ENCODE data around the gene RSPH3.

The RSPH3 gene

GRCh38 chr6:158933079-158933595 lies 66.9 kb downstream of the RSPH3 start:
- DNase-seq (ENCODE audit: low spot score), result no peak

GRCh38 chr6:158928068-158928467 lies 71.9 kb downstream of the RSPH3 start:
- no peak for DNase-seq (ENCODE audit: low spot score)

- DNase-seq (ENCODE audit: low spot score), result no peak
These were observed 73.6 kb downstream of the RSPH3 start for GRCh38 chr6:158926414-158926813.

GRCh38 chr6:158924499-158925455 lies 75.2 kb downstream of the RSPH3 start:
- no peak for DNase-seq (ENCODE audit: low spot score)

GRCh38 chr6:158923805-158924498 lies 76.0 kb downstream of the RSPH3 start:
- peak; percentile 45 for DNase-seq (ENCODE audit: low spot score)

All from putamen (tissue), 1 donor.